HepG2 (cell line): ENCODE data around the gene VPS13D. TPM values are rescaled to one million over a fixed set of nuclear protein-coding genes. Genes with fewer than 3 reads are reported as not detected.
A peak's percentile ranks its signal among the peaks of the same experiment; 100 is the strongest.

ENCODE experiments used
- BORCS8-MEF2B ChIP-seq: sonication (generic); formaldehyde crosslinking; IDR thresholded peaks from 2 replicates; pipeline ENCODE4 v1.8.0; 2022; ENCODE audit warnings: mild to moderate bottlenecking, missing genetic modification reagents
- CSRNP1 ChIP-seq: sonication (generic); formaldehyde crosslinking; IDR thresholded peaks from 2 replicates; pipeline ENCODE4 v1.8.1; 2023; ENCODE audit warnings: mild to moderate bottlenecking, missing genetic modification reagents
- HDAC2 ChIP-seq: sonication (generic); formaldehyde crosslinking; IDR thresholded peaks from 2 replicates; pipeline ENCODE4 v1.4.0; 2020; ENCODE audit warnings: missing genetic modification reagents
- HIVEP1 ChIP-seq: sonication (generic); formaldehyde crosslinking; IDR thresholded peaks from 2 replicates; pipeline ENCODE4 v1.4.0; 2020; ENCODE audit warnings: mild to moderate bottlenecking, missing genetic modification reagents
- ISX ChIP-seq: sonication (generic); formaldehyde crosslinking; conservative IDR thresholded peaks from 2 replicates; pipeline ENCODE4 v1.5.0; 2020; ENCODE audit warnings: missing genetic modification reagents
- KIAA2018 ChIP-seq: sonication (generic); formaldehyde crosslinking; IDR thresholded peaks from 2 replicates; pipeline ENCODE4 v1.5.0; 2020; ENCODE audit warnings: mild to moderate bottlenecking, missing genetic modification reagents, borderline replicate concordance
- POLR2AphosphoS5 ChIP-seq: IDR thresholded peaks from 2 replicates; pipeline ENCODE4 v1.6.1; 2012; ENCODE audit warnings: low read depth, low read length
- REPIN1 ChIP-seq: sonication (generic); formaldehyde crosslinking; IDR thresholded peaks from 2 replicates; pipeline ENCODE4 v1.8.0; 2022; ENCODE audit warnings: missing genetic modification reagents, low read depth, mild to moderate bottlenecking, borderline replicate concordance
- SALL2 ChIP-seq: sonication (generic); formaldehyde crosslinking; IDR thresholded peaks from 2 replicates; pipeline ENCODE4 v1.8.1; 2023; ENCODE audit warnings: mild to moderate bottlenecking, missing genetic modification reagents, inconsistent platforms
- SRSF9 ChIP-seq: fragments of 200-400 bp; formaldehyde crosslinking; IDR thresholded peaks from 2 replicates; pipeline ENCODE4 v1.6.1; 2018; ENCODE audit warnings: borderline replicate concordance, mild to moderate bottlenecking, low read depth, low read length; ENCODE audit not compliant: insufficient read depth, poor library complexity, severe bottlenecking
- ZFY ChIP-seq: sonication (generic); formaldehyde crosslinking; IDR thresholded peaks from 2 replicates; pipeline ENCODE4 v1.4.0; 2020; ENCODE audit warnings: missing genetic modification reagents
- ZNF121 ChIP-seq: sonication (generic); formaldehyde crosslinking; IDR thresholded peaks from 2 replicates; pipeline ENCODE4 v1.5.0; 2020; ENCODE audit warnings: mild to moderate bottlenecking, missing genetic modification reagents
- ZNF160 ChIP-seq: sonication (generic); formaldehyde crosslinking; IDR thresholded peaks from 2 replicates; pipeline ENCODE4 v1.8.0; 2022; ENCODE audit warnings: mild to moderate bottlenecking, inconsistent platforms, missing genetic modification reagents
- ZNF276 ChIP-seq: sonication (generic); formaldehyde crosslinking; IDR thresholded peaks from 2 replicates; pipeline ENCODE4 v1.4.0; 2020; ENCODE audit warnings: mild to moderate bottlenecking, low read depth, missing genetic modification reagents
- ZNF576 ChIP-seq: sonication (generic); formaldehyde crosslinking; IDR thresholded peaks from 2 replicates; pipeline ENCODE4 v1.4.0; 2020; ENCODE audit warnings: mild to moderate bottlenecking, missing genetic modification reagents
- ZNF616 ChIP-seq: sonication (generic); formaldehyde crosslinking; IDR thresholded peaks from 2 replicates; pipeline ENCODE4 v1.5.0; 2020; ENCODE audit warnings: low read depth, mild to moderate bottlenecking, missing genetic modification reagents
- ZNF850 ChIP-seq: sonication (generic); formaldehyde crosslinking; conservative IDR thresholded peaks from 2 replicates; pipeline ENCODE4 v1.9.0; 2021; ENCODE audit warnings: mild to moderate bottlenecking, missing genetic modification reagents
- polyA plus RNA-seq, 8 experiments: library from polyadenylated mRNA; depleted of rRNA in 3 of 8; stranded (reverse) in 7 of 8; unstranded in 1 of 8; fragments of >200 nt; fragmentation: Illumina TruSeq in 4 of 8; extraction: Trizol in 4 of 8; gene quantifications; 2 replicates each; pipeline versions ENCODE4 v1.2.1 to v1.2.3, GENCODE V29; 2011 to 2016; ENCODE audit warnings: low read depth in 4 of 8, missing spikeins in 1 of 8, mixed read lengths in 1 of 8; ENCODE audit not compliant: insufficient read depth in 1 of 8
- total RNA-seq, 5 experiments: library from RNA; depleted of rRNA; stranded (reverse); fragments of >200 nt; fragmentation: Illumina TruSeq; extraction: Trizol; gene quantifications; 2 replicates each; pipeline ENCODE4 v1.2.3, GENCODE V29; 2016; ENCODE audit warnings: low read depth in 1 of 5

VPS13D gene
- total and polyA plus RNA-seq, 2 of the 13 experiments (the other 11 are each of a cell fraction or from before 2014, with no cell fraction given), result 8.6 to 13.9 TPM

- TF ChIP-seq SALL2 (CRISPR knock-in tag) (peak; percentile 17; the same call in 1 of the 2 replicates), ZNF276 (CRISPR knock-in tag) (no peak), BORCS8-MEF2B (no peak), ZNF850 (no peak), ISX (no peak), HIVEP1 (CRISPR knock-in tag) (peak; percentile 92), ZNF616 (CRISPR knock-in tag) (no peak), SRSF9 (no peak), HDAC2 (peak; percentile 99), REPIN1 (CRISPR knock-in tag) (peak; percentile 84), ZNF121 (peak; percentile 76), CSRNP1 (CRISPR knock-in tag) (no peak), KIAA2018 (no peak), ZFY (CRISPR knock-in tag) (peak; percentile 64), ZNF576 (CRISPR knock-in tag) (no peak), ZNF160 (CRISPR knock-in tag) (peak; percentile 55; the same call in 1 of the 2 replicates), POLR2AphosphoS5 (no peak)
Observed at GRCh38 chr1:12528021-12528852, 298.4 kb downstream of the VPS13D start (continued).
